CD14-positive monocyte (primary cell): ENCODE data around the gene ATXN7L1. TPM values are rescaled to one million over a fixed set of nuclear protein-coding genes. Genes with fewer than 3 reads are reported as not detected.

Experiments used
- DNase-seq, 3 donors: peaks; one replicate each; pipeline ENCODE4 v3.0.0-alpha.2; 2011 to 2022
- H2AFZ ChIP-seq: 2 replicates; pipeline ENCODE4 v1.6.0; 2012; ENCODE audit warnings: mild to moderate bottlenecking, low read depth, low read length, inconsistent platforms; ENCODE audit not compliant: insufficient read depth, poor library complexity, severe bottlenecking
- H3K27ac ChIP-seq, 2 donors: 1 replicate in 1 of 2; 2 replicates in 1 of 2; pipeline ENCODE4 v1.5.1; 2012 to 2013; ENCODE audit warnings: low read length in 2 of 2, control low read depth in 1 of 2, inconsistent platforms in 1 of 2, low read depth in 1 of 2, mild to moderate bottlenecking in 1 of 2
- H3K27me3 ChIP-seq, 2 donors: one replicate each; pipeline versions ENCODE4 v1.6.0 to v1.6.1; 2011 to 2013; ENCODE audit warnings: low read length in 2 of 2; ENCODE audit not compliant: control insufficient read depth in 2 of 2, insufficient read depth in 2 of 2
- H3K36me3 ChIP-seq, 2 donors: replicated peaks in 1 of 2; 1 replicate in 1 of 2; 2 replicates in 1 of 2; pipeline versions ENCODE4 v1.5.1 to v1.6.1; 2012 to 2013; ENCODE audit warnings: low read length in 2 of 2, control low read depth in 1 of 2, inconsistent platforms in 1 of 2, mild to moderate bottlenecking in 1 of 2; ENCODE audit not compliant: insufficient read depth in 2 of 2, control insufficient read depth in 1 of 2
- H3K4me1 ChIP-seq, 2 donors: 1 replicate in 1 of 2; 2 replicates in 1 of 2; pipeline versions ENCODE4 v1.5.1 to v1.6.1; 2012 to 2013; ENCODE audit warnings: low read length in 2 of 2, control low read depth in 1 of 2, inconsistent platforms in 1 of 2, mild to moderate bottlenecking in 1 of 2, moderate library complexity in 1 of 2; ENCODE audit not compliant: insufficient read depth in 2 of 2, control insufficient read depth in 1 of 2
- H3K4me2 ChIP-seq: replicated peaks from 2 replicates; pipeline ENCODE3; 2012; ENCODE audit warnings: low read length, moderate library complexity, mild to moderate bottlenecking; ENCODE audit not compliant: poor library complexity, severe bottlenecking; ENCODE audit errors: extremely low read depth
- H3K4me3 ChIP-seq, 3 experiments: fragments of 200-600 bp in 1 of 3; sonication (generic) in 1 of 3; replicated peaks in 1 of 3; 1 replicate in 2 of 3; 2 replicates in 1 of 3; pipeline ENCODE4 v1.5.1; 2011 to 2013; ENCODE audit warnings: low read length in 3 of 3, mild to moderate bottlenecking in 3 of 3, control low read depth in 2 of 3, low read depth in 2 of 3, inconsistent platforms in 1 of 3, moderate library complexity in 1 of 3
- H3K79me2 ChIP-seq: 2 replicates; pipeline ENCODE4 v1.6.0; 2012; ENCODE audit warnings: mild to moderate bottlenecking, control low read depth, inconsistent platforms, low read length, moderate library complexity; ENCODE audit not compliant: insufficient read depth
- H3K9ac ChIP-seq: 2 replicates; pipeline ENCODE4 v1.6.0; 2017; ENCODE audit warnings: low read length, mild to moderate bottlenecking; ENCODE audit not compliant: insufficient read depth, poor library complexity, severe bottlenecking
- H3K9me3 ChIP-seq, 2 donors: replicated peaks in 1 of 2; 1 replicate in 1 of 2; 2 replicates in 1 of 2; pipeline versions ENCODE4 v1.5.1 to v1.6.1; 2012 to 2013; ENCODE audit warnings: low read length in 2 of 2, control low read depth in 1 of 2; ENCODE audit not compliant: control insufficient read depth in 1 of 2, insufficient read depth in 1 of 2
- H4K20me1 ChIP-seq: 2 replicates; pipeline ENCODE4 v1.6.0; 2012; ENCODE audit warnings: mild to moderate bottlenecking, low read length, control low read depth, moderate library complexity; ENCODE audit not compliant: insufficient read depth
- H3K27ac Mint-ChIP-seq, 7 donors: one replicate each; pipeline ENCODE4 v1.8.0; 2020; ENCODE audit warnings: mild to moderate bottlenecking in 7 of 7, mixed read lengths in 7 of 7, moderate library complexity in 6 of 7, inconsistent platforms in 2 of 7
- H3K27me3 Mint-ChIP-seq, 3 donors: one replicate each; pipeline ENCODE4 v1.8.0; 2021 to 2022; ENCODE audit warnings: low read depth in 3 of 3, mild to moderate bottlenecking in 3 of 3, mixed read lengths in 3 of 3, moderate library complexity in 3 of 3, inconsistent platforms in 1 of 3
- H3K36me3 Mint-ChIP-seq, 2 donors: one replicate each; pipeline ENCODE4 v1.8.0; 2020; ENCODE audit warnings: mixed read lengths in 2 of 2, inconsistent platforms in 1 of 2, mild to moderate bottlenecking in 1 of 2
- H3K4me1 Mint-ChIP-seq: one replicate; pipeline ENCODE4 v1.8.0; 2020; ENCODE audit warnings: mild to moderate bottlenecking, mixed read lengths
- H3K4me3 Mint-ChIP-seq, 2 donors: one replicate each; pipeline ENCODE4 v1.8.0; 2020; ENCODE audit warnings: mild to moderate bottlenecking in 2 of 2, mixed read lengths in 2 of 2, moderate library complexity in 1 of 2
- H3K9me3 Mint-ChIP-seq, 7 donors: one replicate each; pipeline ENCODE4 v1.8.0; 2020 to 2022; ENCODE audit warnings: mixed read lengths in 7 of 7, mild to moderate bottlenecking in 6 of 7, moderate library complexity in 6 of 7, inconsistent platforms in 2 of 7
- CTCF ChIP-seq: fragments of 200-600 bp; IDR thresholded peaks from one replicate; pipeline ENCODE4 v1.8.0; 2022; ENCODE audit warnings: antibody characterized with exemption, mild to moderate bottlenecking
- WGBS: methylation state at CpG from one replicate; pipeline ENCODE4 v1.1.5; 2013; ENCODE audit warnings: missing lambda C conversion rate; ENCODE audit not compliant: insufficient coverage; 5-methylcytosine and 5-hydroxymethylcytosine counted together
- intact Hi-C, 2 donors: fragments of 100-400 bp; cut with micrococcal nuclease; formaldehyde crosslinking; loops; one replicate each; pipeline versions ENCODE4 v1.15.0 to v1.15.1; 2023
- polyA plus RNA-seq, 3 donors: library from polyadenylated mRNA; depleted of rRNA in 1 of 3; unstranded in 2 of 3; stranded (reverse) in 1 of 3; fragments of 300-500 nt in 2 of 3; fragments of >200 nt in 1 of 3; fragmentation: Illumina TruSeq in 2 of 3; gene quantifications; 1 replicate in 2 of 3; 2 replicates in 1 of 3; pipeline ENCODE4 v1.2.3, GENCODE V29; 2012 to 2021

ATXN7L1 gene
- polyA plus RNA-seq, 3 donors, result 4.5 to 12.2 (median 11.2) TPM

GRCh38 chr7:105866102-105866801 is 10.1 kb downstream of the ATXN7L1 start:
- Histone ChIP-seq H3K4me1 (no peaks in the 10 kb centered on the region), H3K9ac (no peak overlapping the region), H3K4me2 (no peak overlapping the region), H3K79me2 (peaks cover 4% of the 10 kb centered on the region), H3K4me3 (no peak overlapping the region), H3K27ac (no peak overlapping the region), H4K20me1 (peaks cover 18% of the 10 kb centered on the region), H3K27me3 (no peaks in the 10 kb centered on the region), H3K9me3 (no peaks in the 10 kb centered on the region), H2AFZ (no peak overlapping the region), H3K36me3 (peaks cover 6 to 32% of the 10 kb centered on the region in 2 donors)
- Mint-ChIP-seq H3K4me1 (no peaks in the 10 kb centered on the region), H3K27ac (no peak overlapping the region), H3K9me3 (peaks cover 0 to 2% (median 0%) of the 10 kb centered on the region in 7 donors), H3K4me3 (no peak overlapping the region), H3K36me3 (peaks cover 14 to 22% of the 10 kb centered on the region in 2 donors), H3K27me3 (no peaks in the 10 kb centered on the region)
- intact Hi-C loops, result no loop called here
- 100% methylated on average over 6 of the region's 10 CpGs for WGBS
- no peak for TF ChIP-seq CTCF
- DNase-seq, result no peak

- H3K4me3 ChIP-seq, result no peak overlapping the region
- Mint-ChIP-seq H3K36me3 (peaks cover 15 to 20% of the 10 kb centered on the region in 2 donors), H3K27me3 (no peaks in the 10 kb centered on the region), H3K27ac (no peak overlapping the region), H3K4me1 (no peaks in the 10 kb centered on the region), H3K9me3 (peaks cover 0 to 2% (median 0%) of the 10 kb centered on the region in 7 donors), H3K4me3 (no peak overlapping the region)
- no peak overlapping the region for H3K4me2 ChIP-seq
- H4K20me1 ChIP-seq, result peaks cover 15% of the 10 kb centered on the region
- intact Hi-C loops, result no loop called here
- peaks cover 6 to 25% of the 10 kb centered on the region in 2 donors for H3K36me3 ChIP-seq
- peaks cover 4% of the 10 kb centered on the region for H3K79me2 ChIP-seq
- no peaks in the 10 kb centered on the region for H3K27me3 ChIP-seq
- no peak for TF ChIP-seq CTCF
- H3K4me1 ChIP-seq, result no peaks in the 10 kb centered on the region
- H3K27ac ChIP-seq, result no peak overlapping the region
- no peak overlapping the region for H2AFZ ChIP-seq
- H3K9ac ChIP-seq, result no peak overlapping the region
- DNase-seq, result no peak
- H3K9me3 ChIP-seq, result no peaks in the 10 kb centered on the region
- WGBS, result 88% methylated on average over 2 of the region's 2 CpGs
These were observed 12.5 kb downstream of the ATXN7L1 start for GRCh38 chr7:105863876-105864275.
